GM06990 (cell line): ENCODE measurements around the gene ZSWIM2.

Experiments used
- DNase-seq: peaks from one replicate; pipeline ENCODE4 v3.0.0-alpha.2; 2011; ENCODE audit not compliant: insufficient read length; ENCODE audit errors: extremely low read depth
- H3K27me3 ChIP-seq: replicated peaks from 2 replicates; pipeline ENCODE4 v1.6.0; 2011; ENCODE audit warnings: low read length; ENCODE audit not compliant: control insufficient read depth, insufficient read depth
- H3K36me3 ChIP-seq: 2 replicates; pipeline ENCODE4 v1.5.1; 2011; ENCODE audit warnings: low read length; ENCODE audit not compliant: control insufficient read depth, insufficient read depth
- H3K4me3 ChIP-seq: replicated peaks from 2 replicates; pipeline ENCODE4 v1.5.1; 2011; ENCODE audit warnings: low read depth, mild to moderate bottlenecking, control low read depth, low read length
- CTCF ChIP-seq: IDR thresholded peaks from 2 replicates; pipeline ENCODE4 v1.5.1; 2011; ENCODE audit warnings: low read length, control low read depth, mild to moderate bottlenecking, inconsistent platforms; ENCODE audit not compliant: insufficient read depth, poor library complexity, severe bottlenecking

ZSWIM2 gene

GRCh38 chr2:186889101-186889879, 40.3 kb upstream of the ZSWIM2 start:
- TF ChIP-seq CTCF: no peak
- no peaks in the 10 kb centered on the region for H3K36me3 ChIP-seq

GRCh38 chr2:186887107-186888090, 38.4 kb upstream of the ZSWIM2 start:
- Histone ChIP-seq H3K4me3 (no peak overlapping the region), H3K27me3 (no peaks in the 10 kb centered on the region), H3K36me3 (no peaks in the 10 kb centered on the region)
- peak; percentile 42 for DNase-seq
- TF ChIP-seq CTCF: no peak

More at GRCh38 chr2:186889101-186889879, 40.3 kb upstream of the ZSWIM2 start:
- Histone ChIP-seq H3K4me3 (no peak overlapping the region), H3K27me3 (no peaks in the 10 kb centered on the region)
- DNase-seq: peak; percentile 10

GRCh38 chr2:186884587-186884986, 35.6 kb upstream of the ZSWIM2 start:
- no peak for DNase-seq
- no peak for TF ChIP-seq CTCF

GRCh38 chr2:186883666-186884065, 34.7 kb upstream of the ZSWIM2 start:
- no peak for DNase-seq
- no peaks in the 10 kb centered on the region for H3K36me3 ChIP-seq
- H3K4me3 ChIP-seq: no peak overlapping the region
- TF ChIP-seq CTCF: no peak
- no peaks in the 10 kb centered on the region for H3K27me3 ChIP-seq

More at GRCh38 chr2:186884587-186884986, 35.6 kb upstream of the ZSWIM2 start:
- H3K4me3 ChIP-seq: no peak overlapping the region
- no peaks in the 10 kb centered on the region for H3K36me3 ChIP-seq
- H3K27me3 ChIP-seq: no peaks in the 10 kb centered on the region

GRCh38 chr2:186882511-186883071, 33.6 kb upstream of the ZSWIM2 start:
- Histone ChIP-seq H3K4me3 (no peak overlapping the region), H3K36me3 (no peaks in the 10 kb centered on the region), H3K27me3 (no peaks in the 10 kb centered on the region)
- DNase-seq: no peak
- no peak for TF ChIP-seq CTCF
